ENCODE measurements around the gene MAB21L3.

- no peak for TF ChIP-seq POLR2A (IDR thresholded peaks at IDR 0.05; ENCODE audit: low read depth, low read length)
- no peak for TF ChIP-seq POLR2AphosphoS5 (IDR thresholded peaks at IDR 0.05; ENCODE audit: low read depth, low read length)
Measured at GRCh38 chr1:116099919-116100318, 11.3 kb upstream of the MAB21L3 start.
